A673 (cell line): Measurements from ENCODE around the gene TPSD1. TPM values are rescaled to one million over a fixed set of nuclear protein-coding genes. Genes with fewer than 3 reads are reported as not detected.
"Not testable (repeated sequence)": the region's sequence is repeated elsewhere in the genome, so short reads cannot be mapped to it uniquely, and the experiment has no call there.

Source experiments
- BruUV-seq: library from RNA; stranded (reverse); fragments of 400-500 nt; replicated peaks from 2 replicates; lab custom pipeline; 2021; lab: Mats Ljungman, UMichigan
- CTCF ChIA-PET: fragments of 300-600 bp; sonication (Branson Sonifier 250); formaldehyde crosslinking; loops from one replicate; lab custom pipeline; 2022; ENCODE audit warnings: antibody characterized with exemption; lab: Charles Lee
- POLR2A ChIA-PET: fragments of 300-600 bp; sonication (Branson Sonifier 250); formaldehyde crosslinking; loops from one replicate; lab custom pipeline; 2022; ENCODE audit warnings: antibody characterized with exemption; ENCODE audit not compliant: low non-redundant PET; lab: Charles Lee
- DNase-seq: peaks from one replicate; pipeline ENCODE4 v3.0.0-alpha.2; 2015; ENCODE audit warnings: low spot score
- H3K27ac ChIP-seq: fragments of 200-600 bp; sonication (generic); 2 replicates; pipeline ENCODE4 v1.5.1; 2016; ENCODE audit warnings: mixed run types, low read depth, mild to moderate bottlenecking, mixed read lengths, antibody characterized with exemption, low read length; ENCODE audit not compliant: poor library complexity, severe bottlenecking
- H3K27me3 ChIP-seq: fragments of 200-600 bp; sonication (generic); replicated peaks from 2 replicates; pipeline ENCODE4 v1.6.1; 2017; ENCODE audit warnings: mixed run types, low read depth, mild to moderate bottlenecking, mixed read lengths, antibody characterized with exemption, low read length; ENCODE audit not compliant: insufficient read depth, poor library complexity
- H3K36me3 ChIP-seq: fragments of 200-600 bp; sonication (generic); 2 replicates; pipeline ENCODE4 v1.6.1; 2016; ENCODE audit warnings: mixed run types, mild to moderate bottlenecking, mixed read lengths, antibody characterized with exemption, low read length; ENCODE audit not compliant: insufficient read depth, poor library complexity, severe bottlenecking
- H3K4me1 ChIP-seq: fragments of 200-600 bp; sonication (generic); 2 replicates; pipeline ENCODE4 v1.6.1; 2017; ENCODE audit warnings: mixed run types, mild to moderate bottlenecking, mixed read lengths, antibody characterized with exemption, low read length; ENCODE audit not compliant: insufficient read depth, poor library complexity, severe bottlenecking
- H3K4me3 ChIP-seq: fragments of 200-600 bp; sonication (generic); 2 replicates; pipeline ENCODE4 v1.5.1; 2016; ENCODE audit warnings: low read depth, mixed run types, mild to moderate bottlenecking, mixed read lengths, low read length; ENCODE audit not compliant: poor library complexity, severe bottlenecking
- H3K9me3 ChIP-seq: fragments of 200-600 bp; sonication (generic); 2 replicates; pipeline ENCODE4 v1.6.1; 2016; ENCODE audit warnings: mixed run types, low read depth, mild to moderate bottlenecking, mixed read lengths, antibody characterized with exemption, low read length; ENCODE audit not compliant: poor library complexity, severe bottlenecking
- EZH2 ChIP-seq: fragments of 200-600 bp; sonication (generic); IDR thresholded peaks from 2 replicates; pipeline ENCODE4 v1.6.1; 2017; ENCODE audit warnings: borderline replicate concordance, low read depth, mild to moderate bottlenecking, mixed read lengths, antibody characterized with exemption, low read length; ENCODE audit not compliant: poor library complexity, severe bottlenecking
- intact Hi-C: fragments of 100-400 bp; cut with micrococcal nuclease; formaldehyde crosslinking; loops from one replicate; pipeline ENCODE4 v1.10.0; 2022; ENCODE audit not compliant: unreplicated experiment
- total RNA-seq: library from RNA; stranded (reverse); gene quantifications from 2 replicates; pipeline ENCODE4 v1.2.3, GENCODE V29; 2021
- TF ChIP-seq, protein P1 (sequence below): fragments of 300-800, 200-600 bp; sonication (generic); conservative IDR thresholded peaks from 2 replicates; pipeline ENCODE4 v1.5.1; 2017; ENCODE audit warnings: low read depth, mild to moderate bottlenecking, antibody characterized with exemption, low read length, moderate library complexity, mixed read lengths

TPSD1 gene
- total RNA-seq, 1 experiment from 2014 or later: 2.3 TPM

DNA sequence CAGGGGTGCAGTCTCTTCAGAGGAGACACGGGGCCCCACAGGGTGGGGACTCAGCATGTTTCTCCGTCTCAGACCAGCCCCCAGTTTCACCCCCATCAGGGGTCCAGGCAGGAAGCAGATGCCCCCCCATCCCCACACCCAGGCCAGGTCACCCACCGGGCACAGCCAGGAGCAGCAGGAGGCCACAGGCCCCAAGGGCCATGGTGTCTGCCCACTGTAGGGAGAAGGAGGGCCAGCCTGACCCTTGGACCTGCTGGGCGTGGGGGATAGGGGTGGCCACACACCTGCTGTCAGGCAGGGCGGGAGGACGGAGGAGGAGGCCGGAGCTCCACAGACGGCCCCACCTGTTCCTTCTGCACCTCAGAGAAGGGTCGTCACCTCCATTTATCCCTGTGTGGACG, 30.8 kb upstream of the TPSD1 start, which contains the start of gene TPSG1:
TPSG1 (minus strand) TSS at position 218 of the 401 bp plus-strand sequence; CDS start at position 202, 16 bp downstream.
- H3K4me1 ChIP-seq: no peaks in the 10 kb centered on the region
- DNase-seq: no peak
- BruUV-seq: no TSS peak
- H3K9me3 ChIP-seq: no peaks in the 10 kb centered on the region
- peaks cover 14% of the 10 kb centered on the region for H3K36me3 ChIP-seq
- POLR2A ChIA-PET: no interaction called here
- no peak within 1 kb of the TSS for H3K4me3 ChIP-seq
- no peak within 1 kb of the TSS for H3K27ac ChIP-seq
- intact Hi-C loops: no loop called here
- H3K27me3 ChIP-seq: no peaks in the 10 kb centered on the region
- TF ChIP-seq, protein P1, sequence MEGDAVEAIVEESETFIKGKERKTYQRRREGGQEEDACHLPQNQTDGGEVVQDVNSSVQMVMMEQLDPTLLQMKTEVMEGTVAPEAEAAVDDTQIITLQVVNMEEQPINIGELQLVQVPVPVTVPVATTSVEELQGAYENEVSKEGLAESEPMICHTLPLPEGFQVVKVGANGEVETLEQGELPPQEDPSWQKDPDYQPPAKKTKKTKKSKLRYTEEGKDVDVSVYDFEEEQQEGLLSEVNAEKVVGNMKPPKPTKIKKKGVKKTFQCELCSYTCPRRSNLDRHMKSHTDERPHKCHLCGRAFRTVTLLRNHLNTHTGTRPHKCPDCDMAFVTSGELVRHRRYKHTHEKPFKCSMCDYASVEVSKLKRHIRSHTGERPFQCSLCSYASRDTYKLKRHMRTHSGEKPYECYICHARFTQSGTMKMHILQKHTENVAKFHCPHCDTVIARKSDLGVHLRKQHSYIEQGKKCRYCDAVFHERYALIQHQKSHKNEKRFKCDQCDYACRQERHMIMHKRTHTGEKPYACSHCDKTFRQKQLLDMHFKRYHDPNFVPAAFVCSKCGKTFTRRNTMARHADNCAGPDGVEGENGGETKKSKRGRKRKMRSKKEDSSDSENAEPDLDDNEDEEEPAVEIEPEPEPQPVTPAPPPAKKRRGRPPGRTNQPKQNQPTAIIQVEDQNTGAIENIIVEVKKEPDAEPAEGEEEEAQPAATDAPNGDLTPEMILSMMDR: no peak
- no peak for TF ChIP-seq EZH2
- CTCF ChIA-PET: no interaction called here

DNA sequence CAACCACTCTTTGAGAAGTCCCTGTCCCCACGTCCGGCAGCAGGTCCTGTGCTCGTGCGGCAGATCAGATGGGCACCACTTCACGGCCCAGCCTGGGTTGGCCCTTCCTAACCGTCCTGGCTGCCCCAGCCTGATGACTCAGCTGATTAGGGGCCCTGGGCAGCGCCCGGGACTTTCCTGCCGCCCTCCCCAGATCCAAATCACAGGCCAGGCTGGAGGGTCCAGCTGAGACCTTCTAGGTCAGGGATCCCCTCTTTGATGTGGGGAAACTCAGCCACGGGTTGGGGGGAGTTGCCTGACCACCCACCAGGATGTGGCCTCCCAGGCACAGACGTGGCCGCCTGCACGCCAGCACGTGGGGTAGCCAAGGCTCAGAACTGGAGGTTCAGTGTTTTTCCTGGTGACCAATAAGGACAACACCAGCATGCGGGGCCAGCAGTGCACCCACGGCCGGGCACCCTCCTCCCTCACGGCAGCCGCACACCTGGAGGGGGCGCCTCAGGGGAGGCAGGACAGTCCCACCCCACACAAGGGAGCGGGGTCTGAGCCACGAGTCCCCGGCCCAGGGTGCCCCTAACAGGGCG, 30.0 kb upstream of the TPSD1 start:
- H3K4me1 ChIP-seq, POLR2A ChIA-PET, intact Hi-C loops, H3K4me3 ChIP-seq, H3K9me3 ChIP-seq, H3K36me3 ChIP-seq, CTCF ChIA-PET, H3K27ac ChIP-seq, H3K27me3 ChIP-seq, BruUV-seq, DNase-seq: not testable (repeated sequence)

DNA sequence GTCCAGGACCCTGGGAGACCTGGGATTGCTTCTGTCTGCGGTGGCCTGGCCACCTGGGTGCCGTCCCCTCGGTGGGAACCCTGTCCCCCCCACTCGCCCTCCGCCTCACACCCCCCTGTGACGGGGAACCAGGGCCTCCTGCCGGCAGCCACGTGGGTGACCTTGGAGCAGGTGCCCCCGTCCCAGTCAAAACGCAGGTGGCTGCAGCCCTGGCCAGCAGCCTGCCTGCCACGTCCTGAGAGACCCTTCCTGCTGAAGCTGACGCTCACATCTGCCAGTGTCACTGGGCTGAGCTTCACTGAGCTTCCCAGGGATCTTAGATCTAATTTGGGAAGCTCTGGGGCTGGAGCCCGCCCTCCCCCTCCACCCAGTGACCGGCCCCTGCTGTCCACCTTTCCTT, 29.2 kb upstream of the TPSD1 start:
- H3K4me1 ChIP-seq, H3K9me3 ChIP-seq, POLR2A ChIA-PET, CTCF ChIA-PET, H3K36me3 ChIP-seq, H3K4me3 ChIP-seq, H3K27ac ChIP-seq, DNase-seq, BruUV-seq, H3K27me3 ChIP-seq, intact Hi-C loops: not testable (repeated sequence)

DNA sequence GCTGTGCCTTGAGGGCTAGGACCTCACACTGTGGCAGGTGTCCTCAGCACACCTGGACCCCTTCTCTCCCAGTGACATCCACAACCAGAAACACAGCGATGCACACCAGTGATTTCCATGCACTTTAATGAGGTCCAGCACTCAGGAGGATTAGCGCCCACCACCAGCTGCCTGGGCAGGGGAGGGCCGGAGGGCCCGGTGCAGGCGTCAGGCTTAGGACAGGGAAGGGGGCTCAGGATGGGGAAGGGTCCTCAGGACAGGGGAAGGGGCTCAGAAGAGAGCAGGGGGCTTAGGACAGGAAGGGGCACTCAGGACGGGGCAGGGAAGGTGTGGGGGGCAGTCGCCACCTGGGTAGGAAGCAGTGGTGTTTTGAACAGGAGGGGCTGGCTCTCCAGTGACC, 27.6 kb upstream of the TPSD1 start:
- POLR2A ChIA-PET, DNase-seq, H3K4me3 ChIP-seq, H3K36me3 ChIP-seq, H3K9me3 ChIP-seq, H3K4me1 ChIP-seq, CTCF ChIA-PET, H3K27ac ChIP-seq, H3K27me3 ChIP-seq, intact Hi-C loops: not testable (repeated sequence)
- TSS peak; percentile 75 for BruUV-seq

DNA sequence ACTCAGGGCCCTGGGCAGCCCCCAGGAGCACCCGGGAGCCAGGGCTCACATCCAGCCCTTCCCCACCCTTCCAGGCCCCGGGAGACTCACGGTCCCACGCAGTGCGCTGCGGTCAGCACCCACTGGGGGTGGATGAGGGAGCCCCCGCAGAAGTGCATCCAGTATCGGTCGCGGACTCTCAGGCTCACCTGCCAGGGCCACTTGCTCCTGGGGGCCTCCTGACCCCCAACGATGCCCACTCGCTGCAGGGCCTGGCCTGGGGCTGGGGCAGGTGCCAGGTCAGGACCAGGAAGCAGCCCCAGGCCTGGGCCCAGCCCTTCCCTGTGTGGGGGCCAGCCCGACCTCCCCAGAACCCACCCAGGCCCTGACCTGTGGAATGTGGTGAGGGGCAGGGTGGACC, 26.4 kb upstream of the TPSD1 start:
- H3K27me3 ChIP-seq, POLR2A ChIA-PET, H3K36me3 ChIP-seq, intact Hi-C loops, H3K4me1 ChIP-seq, BruUV-seq, H3K4me3 ChIP-seq, H3K9me3 ChIP-seq, DNase-seq, H3K27ac ChIP-seq, CTCF ChIA-PET: not testable (repeated sequence)

DNA sequence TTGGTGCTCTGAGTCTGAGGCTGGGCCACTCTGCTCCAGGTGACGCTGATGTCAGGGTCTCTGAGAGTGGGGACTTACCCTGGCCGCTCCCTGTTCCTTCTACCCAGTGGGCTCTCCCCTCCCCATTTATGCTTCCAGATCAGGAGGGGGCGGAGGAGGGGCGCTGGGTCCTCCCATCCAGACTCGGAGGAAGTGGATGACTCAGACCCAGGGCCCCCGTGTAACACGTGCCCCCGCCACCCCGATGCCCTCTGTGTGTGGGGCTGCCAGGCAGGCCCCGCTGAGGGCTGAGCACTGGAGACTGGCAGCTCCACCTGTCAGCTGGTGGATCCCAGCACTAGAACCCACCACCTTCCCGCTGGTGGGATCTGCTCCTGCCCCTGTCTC, 25.8 kb upstream of the TPSD1 start, which contains the start of gene TPSB2:
TPSB2 (minus strand) TSS at position 101 of the 387 bp plus-strand sequence. CDS start 233 bp downstream, outside the sequence.
- H3K36me3 ChIP-seq, POLR2A ChIA-PET, H3K9me3 ChIP-seq, CTCF ChIA-PET, H3K27me3 ChIP-seq, H3K4me1 ChIP-seq, H3K27ac ChIP-seq, intact Hi-C loops, H3K4me3 ChIP-seq, BruUV-seq, DNase-seq: not testable (repeated sequence)
